ENCODE measurements around the gene MPHOSPH10. TPM values are rescaled to one million over a fixed set of nuclear protein-coding genes. Genes with fewer than 3 reads are reported as not detected.

MPHOSPH10 gene
- total RNA-seq, 1 donor from 2014 or later, result 61.4 TPM

DNA sequence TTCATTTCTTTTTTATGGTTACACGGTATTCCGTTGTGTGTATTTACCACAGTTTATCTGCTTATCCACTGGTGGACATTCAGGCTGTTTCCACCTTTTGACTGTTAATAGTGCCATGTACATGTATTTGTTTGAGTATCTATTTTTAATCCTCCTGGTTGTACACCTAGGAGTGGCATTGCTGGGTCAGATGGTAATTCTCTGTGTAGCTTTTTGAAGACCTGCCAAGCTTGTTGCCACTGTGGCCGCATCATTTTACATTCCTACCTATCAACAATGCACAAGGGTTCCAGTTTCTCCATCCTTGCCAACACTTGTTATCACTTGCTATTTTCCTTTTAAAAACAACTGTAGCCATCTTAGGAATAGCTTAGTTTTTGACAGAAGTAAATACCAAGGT, 13.3 kb downstream of the MPHOSPH10 start:
- H3K9me3 Mint-ChIP-seq (ENCODE audit: unreplicated experiment), result no peaks in the 10 kb centered on the region
- no peaks in the 10 kb centered on the region for H3K36me3 Mint-ChIP-seq (ENCODE audit: unreplicated experiment)
- TF ChIP-seq, protein P1, sequence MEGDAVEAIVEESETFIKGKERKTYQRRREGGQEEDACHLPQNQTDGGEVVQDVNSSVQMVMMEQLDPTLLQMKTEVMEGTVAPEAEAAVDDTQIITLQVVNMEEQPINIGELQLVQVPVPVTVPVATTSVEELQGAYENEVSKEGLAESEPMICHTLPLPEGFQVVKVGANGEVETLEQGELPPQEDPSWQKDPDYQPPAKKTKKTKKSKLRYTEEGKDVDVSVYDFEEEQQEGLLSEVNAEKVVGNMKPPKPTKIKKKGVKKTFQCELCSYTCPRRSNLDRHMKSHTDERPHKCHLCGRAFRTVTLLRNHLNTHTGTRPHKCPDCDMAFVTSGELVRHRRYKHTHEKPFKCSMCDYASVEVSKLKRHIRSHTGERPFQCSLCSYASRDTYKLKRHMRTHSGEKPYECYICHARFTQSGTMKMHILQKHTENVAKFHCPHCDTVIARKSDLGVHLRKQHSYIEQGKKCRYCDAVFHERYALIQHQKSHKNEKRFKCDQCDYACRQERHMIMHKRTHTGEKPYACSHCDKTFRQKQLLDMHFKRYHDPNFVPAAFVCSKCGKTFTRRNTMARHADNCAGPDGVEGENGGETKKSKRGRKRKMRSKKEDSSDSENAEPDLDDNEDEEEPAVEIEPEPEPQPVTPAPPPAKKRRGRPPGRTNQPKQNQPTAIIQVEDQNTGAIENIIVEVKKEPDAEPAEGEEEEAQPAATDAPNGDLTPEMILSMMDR (IDR thresholded peaks at IDR 0.05; ENCODE audit: partially characterized antibody, unreplicated experiment), result no peak
- no peaks in the 10 kb centered on the region for H3K27me3 Mint-ChIP-seq (ENCODE audit: unreplicated experiment)
- H3K4me3 Mint-ChIP-seq (ENCODE audit: unreplicated experiment), result no peak overlapping the region
- no peak for DNase-seq
- H3K27ac Mint-ChIP-seq (ENCODE audit: unreplicated experiment), result no peak overlapping the region
- H3K4me1 Mint-ChIP-seq (ENCODE audit: low read depth, unreplicated experiment), result no peaks in the 10 kb centered on the region

DNA sequence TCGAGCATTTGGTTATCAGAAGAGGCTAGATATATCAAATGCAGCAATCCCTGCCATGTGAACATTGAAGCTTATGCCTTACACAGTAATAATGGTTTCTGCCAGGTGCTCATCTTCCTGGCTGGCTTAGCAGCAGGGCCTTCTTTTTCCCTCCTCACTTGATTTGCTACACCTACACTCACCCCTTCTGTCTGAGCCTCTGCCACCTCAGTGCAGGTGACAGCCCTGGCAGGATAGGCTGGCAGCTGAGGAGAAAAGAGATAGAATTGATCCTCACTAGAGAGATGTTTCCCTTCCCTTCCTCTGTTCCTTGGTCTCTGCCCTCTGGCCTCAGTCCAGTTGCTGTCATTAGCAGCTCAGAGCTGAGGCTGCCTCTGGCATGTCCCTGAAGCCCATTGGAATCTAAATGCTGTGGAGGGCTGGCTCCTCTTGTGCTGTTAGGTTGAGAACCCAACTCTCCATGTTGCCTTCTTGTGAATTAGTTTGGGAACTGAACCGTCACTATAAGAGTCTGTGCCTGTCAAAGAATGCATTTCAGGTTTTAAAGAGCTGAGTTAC, 18.2 kb downstream of the MPHOSPH10 start:
- Mint-ChIP-seq H3K4me1 (ENCODE audit: low read depth, unreplicated experiment) (peaks cover 17% of the 10 kb centered on the region), H3K27me3 (ENCODE audit: unreplicated experiment) (peaks cover 5% of the 10 kb centered on the region), H3K27ac (ENCODE audit: unreplicated experiment) (no peak overlapping the region), H3K4me3 (ENCODE audit: unreplicated experiment) (no peak overlapping the region), H3K9me3 (ENCODE audit: unreplicated experiment) (peaks cover 3% of the 10 kb centered on the region), H3K36me3 (ENCODE audit: unreplicated experiment) (no peaks in the 10 kb centered on the region)
- no peak for DNase-seq
- TF ChIP-seq, protein P1 (IDR thresholded peaks at IDR 0.05; ENCODE audit: partially characterized antibody, unreplicated experiment), result no peak

- no peak for DNase-seq
- Mint-ChIP-seq H3K27ac (ENCODE audit: unreplicated experiment) (no peak overlapping the region), H3K36me3 (ENCODE audit: unreplicated experiment) (no peaks in the 10 kb centered on the region), H3K4me1 (ENCODE audit: low read depth, unreplicated experiment) (peaks cover 30% of the 10 kb centered on the region), H3K4me3 (ENCODE audit: unreplicated experiment) (peak overlapping the region; percentile 32), H3K9me3 (ENCODE audit: unreplicated experiment) (peaks cover 16% of the 10 kb centered on the region), H3K27me3 (ENCODE audit: unreplicated experiment) (peaks cover 13% of the 10 kb centered on the region)
- TF ChIP-seq, protein P1 (IDR thresholded peaks at IDR 0.05; ENCODE audit: partially characterized antibody, unreplicated experiment), result no peak
These were observed 19.8 kb downstream of the MPHOSPH10 start for GRCh38 chr2:71150082-71150816.

DNA sequence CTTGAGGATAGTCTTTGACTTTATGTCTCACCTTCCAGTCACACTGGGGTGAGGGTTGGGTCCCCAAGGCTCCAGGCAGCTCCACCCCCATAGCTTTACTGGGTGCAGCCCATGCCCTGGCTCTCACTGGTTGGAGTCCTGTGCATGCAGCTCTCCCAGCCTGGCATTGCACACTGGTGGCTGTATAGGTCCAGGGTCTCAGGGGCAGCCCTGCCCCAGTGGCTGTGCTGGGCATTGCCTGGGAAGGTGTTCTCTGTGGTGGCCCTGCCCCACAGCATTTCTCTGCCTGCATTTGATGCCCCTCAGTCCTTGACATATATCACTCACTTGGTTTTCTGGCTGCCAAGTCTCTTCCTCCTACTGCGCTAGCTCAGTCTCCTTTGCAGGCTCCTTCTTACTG, 21.2 kb downstream of the MPHOSPH10 start:
- TF ChIP-seq, protein P1 (IDR thresholded peaks at IDR 0.05; ENCODE audit: partially characterized antibody, unreplicated experiment), result no peak
- no peak for DNase-seq
- H3K27me3 Mint-ChIP-seq (ENCODE audit: unreplicated experiment), result peaks cover 15% of the 10 kb centered on the region
- no peaks in the 10 kb centered on the region for H3K36me3 Mint-ChIP-seq (ENCODE audit: unreplicated experiment)
- no peak overlapping the region for H3K4me3 Mint-ChIP-seq (ENCODE audit: unreplicated experiment)
- peaks cover 20% of the 10 kb centered on the region for H3K9me3 Mint-ChIP-seq (ENCODE audit: unreplicated experiment)
- H3K4me1 Mint-ChIP-seq (ENCODE audit: low read depth, unreplicated experiment), result peaks cover 39% of the 10 kb centered on the region
- H3K27ac Mint-ChIP-seq (ENCODE audit: unreplicated experiment), result peak overlapping the region; percentile 97

GRCh38 chr2:71153585-71154224, 23.3 kb downstream of the MPHOSPH10 start:
- Mint-ChIP-seq H3K4me3 (ENCODE audit: unreplicated experiment) (peak overlapping the region; percentile 76), H3K36me3 (ENCODE audit: unreplicated experiment) (no peaks in the 10 kb centered on the region), H3K4me1 (ENCODE audit: low read depth, unreplicated experiment) (peaks cover 50% of the 10 kb centered on the region), H3K27ac (ENCODE audit: unreplicated experiment) (peak overlapping the region; percentile 97), H3K27me3 (ENCODE audit: unreplicated experiment) (peaks cover 18% of the 10 kb centered on the region), H3K9me3 (ENCODE audit: unreplicated experiment) (peaks cover 27% of the 10 kb centered on the region)
- TF ChIP-seq, protein P1 (IDR thresholded peaks at IDR 0.05; ENCODE audit: partially characterized antibody, unreplicated experiment), result no peak
- DNase-seq, result peak; percentile 78

Measured in glutamatergic neuron (in vitro differentiated cells).